H1 (cell line): ENCODE data around the gene KCTD21. TPM values are rescaled to one million over a fixed set of nuclear protein-coding genes. Genes with fewer than 3 reads are reported as not detected.

Source experiments
- ATF3 ChIP-seq: IDR thresholded peaks from 2 replicates; pipeline ENCODE4 v1.6.1; 2011; ENCODE audit warnings: low read depth, mild to moderate bottlenecking, low read length; ENCODE audit not compliant: insufficient read depth
- CBX5 ChIP-seq: fragments of 300-800, 300-1000 bp; sonication (generic); IDR thresholded peaks from 2 replicates; pipeline ENCODE4 v1.7.1; 2016; ENCODE audit warnings: antibody characterized with exemption, low read length, low read depth
- CHD7 ChIP-seq: fragments of 300-600 bp; sonication (generic); IDR thresholded peaks from 2 replicates; pipeline ENCODE4 v1.7.1; 2012; ENCODE audit warnings: low read length, moderate library complexity, mild to moderate bottlenecking, inconsistent platforms; ENCODE audit not compliant: insufficient replicate concordance
- HDAC6 ChIP-seq: IDR thresholded peaks from one replicate; pipeline ENCODE4 v1.7.1; 2012; ENCODE audit warnings: low read depth, mild to moderate bottlenecking, inconsistent platforms, low read length, moderate library complexity
- RFX5 ChIP-seq: IDR thresholded peaks from 2 replicates; pipeline ENCODE4 v1.6.1; 2011; ENCODE audit warnings: low read depth, low read length, improper control_type of control experiment, borderline replicate concordance
- TCF12 ChIP-seq: IDR thresholded peaks from 2 replicates; pipeline ENCODE4 v1.6.1; 2011; ENCODE audit warnings: low read depth, mild to moderate bottlenecking, low read length
- USF2 ChIP-seq: IDR thresholded peaks from 2 replicates; pipeline ENCODE4 v1.6.1; 2011; ENCODE audit warnings: low read length, improper control_type of control experiment
- polyA plus RNA-seq, 7 experiments: library from polyadenylated mRNA; depleted of rRNA in 3 of 7; stranded (reverse) in 5 of 7; unstranded in 2 of 7; fragments of >200 nt in 5 of 7; fragments of 200-250 nt in 2 of 7; gene quantifications; 1 replicate in 5 of 7; 2 replicates in 1 of 7; 4 replicates in 1 of 7; pipeline versions ENCODE4 v1.2.1 to v1.2.3, GENCODE V29; 2011 to 2013; ENCODE audit warnings: missing spikeins in 2 of 7, mixed read lengths in 2 of 7
- total RNA-seq: library from RNA; stranded (reverse); fragmentation: NEBNext Ultra II Directional; extraction: Animal tissue kit (Norgen Biotek cat#: 25700); gene quantifications from 2 replicates; pipeline ENCODE4 v1.2.1, GENCODE V29; 2021

Gene KCTD21
- total and polyA plus RNA-seq, 2 of the 8 experiments (the other 6 are each of a cell fraction or from before 2014, with no cell fraction given), result 3.2 to 4.1 TPM

GRCh38 chr11:78197816-78198215, 9.4 kb upstream of the KCTD21 start (continued):
- TF ChIP-seq CHD7, result no peak
- TF ChIP-seq CBX5, result no peak
- TF ChIP-seq RFX5, result no peak
- TF ChIP-seq TCF12, result no peak
- no peak for TF ChIP-seq HDAC6
- TF ChIP-seq USF2, result no peak
- TF ChIP-seq ATF3, result no peak
